Measurements from ENCODE around the gene ZNF593. TPM values are rescaled to one million over a fixed set of nuclear protein-coding genes. Genes with fewer than 3 reads are reported as not detected.

Gene ZNF593
- total RNA-seq, 2 donors from 2014 or later: 44.5 to 50.7 TPM

GRCh38 chr1:26132834-26133167 lies 36.9 kb upstream of the ZNF593 start:
- no peaks in the 10 kb centered on the region for H3K36me3 ChIP-seq
- no peaks in the 10 kb centered on the region for H3K9me3 ChIP-seq
- 78% methylated on average over 2 of the region's 2 CpGs for WGBS
- TF ChIP-seq POLR2AphosphoS5 (IDR thresholded peaks at IDR 0.05) (no peak), POLR2A (IDR thresholded peaks at IDR 0.05) (no peak)
- TF ChIP-seq, protein P1, sequence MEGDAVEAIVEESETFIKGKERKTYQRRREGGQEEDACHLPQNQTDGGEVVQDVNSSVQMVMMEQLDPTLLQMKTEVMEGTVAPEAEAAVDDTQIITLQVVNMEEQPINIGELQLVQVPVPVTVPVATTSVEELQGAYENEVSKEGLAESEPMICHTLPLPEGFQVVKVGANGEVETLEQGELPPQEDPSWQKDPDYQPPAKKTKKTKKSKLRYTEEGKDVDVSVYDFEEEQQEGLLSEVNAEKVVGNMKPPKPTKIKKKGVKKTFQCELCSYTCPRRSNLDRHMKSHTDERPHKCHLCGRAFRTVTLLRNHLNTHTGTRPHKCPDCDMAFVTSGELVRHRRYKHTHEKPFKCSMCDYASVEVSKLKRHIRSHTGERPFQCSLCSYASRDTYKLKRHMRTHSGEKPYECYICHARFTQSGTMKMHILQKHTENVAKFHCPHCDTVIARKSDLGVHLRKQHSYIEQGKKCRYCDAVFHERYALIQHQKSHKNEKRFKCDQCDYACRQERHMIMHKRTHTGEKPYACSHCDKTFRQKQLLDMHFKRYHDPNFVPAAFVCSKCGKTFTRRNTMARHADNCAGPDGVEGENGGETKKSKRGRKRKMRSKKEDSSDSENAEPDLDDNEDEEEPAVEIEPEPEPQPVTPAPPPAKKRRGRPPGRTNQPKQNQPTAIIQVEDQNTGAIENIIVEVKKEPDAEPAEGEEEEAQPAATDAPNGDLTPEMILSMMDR (IDR thresholded peaks at IDR 0.05): no peak
- H3K27me3 ChIP-seq (replicated peaks; ENCODE audit: insufficient read depth): no peaks in the 10 kb centered on the region
- H3K4me1 ChIP-seq (replicated peaks): no peaks in the 10 kb centered on the region
- intact Hi-C loops (cut with DNase I): no loop called here
- H3K27ac ChIP-seq: no peak overlapping the region
- H3K4me3 ChIP-seq: no peak overlapping the region
- no peak for DNase-seq (ENCODE audit: low spot score)

DNA sequence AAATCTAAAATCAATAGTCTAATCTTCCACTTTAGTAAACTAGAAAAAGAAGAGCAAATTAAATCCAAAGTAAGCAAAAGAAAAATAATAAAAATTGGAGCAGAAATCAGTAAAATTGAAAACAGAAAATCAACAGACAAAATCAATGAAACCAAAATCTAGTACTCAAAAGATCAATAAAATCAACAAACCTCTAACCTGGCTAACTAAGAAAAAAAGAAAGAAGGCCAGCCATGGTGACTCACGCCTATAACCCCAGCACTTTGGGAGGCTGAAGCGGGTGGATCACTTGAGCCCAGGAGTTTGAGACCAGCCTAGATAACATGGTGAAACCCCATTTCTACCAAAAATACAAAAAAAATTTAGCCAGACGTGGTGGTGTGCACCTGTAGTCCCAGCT lies 35.2 kb upstream of the ZNF593 start:
- intact Hi-C loops (cut with DNase I): no loop called here
- H3K27me3 ChIP-seq (replicated peaks; ENCODE audit: insufficient read depth): no peaks in the 10 kb centered on the region
- DNase-seq (ENCODE audit: low spot score): no peak
- no peaks in the 10 kb centered on the region for H3K36me3 ChIP-seq
- no peak overlapping the region for H3K4me3 ChIP-seq
- WGBS: 90% methylated on average over 3 of the region's 3 CpGs
- H3K27ac ChIP-seq: no peak overlapping the region
- H3K4me1 ChIP-seq (replicated peaks): no peaks in the 10 kb centered on the region
- no peak for TF ChIP-seq POLR2AphosphoS5 (IDR thresholded peaks at IDR 0.05)
- TF ChIP-seq, protein P1 (IDR thresholded peaks at IDR 0.05): no peak
- TF ChIP-seq POLR2A (IDR thresholded peaks at IDR 0.05): no peak
- H3K9me3 ChIP-seq: no peaks in the 10 kb centered on the region

DNA sequence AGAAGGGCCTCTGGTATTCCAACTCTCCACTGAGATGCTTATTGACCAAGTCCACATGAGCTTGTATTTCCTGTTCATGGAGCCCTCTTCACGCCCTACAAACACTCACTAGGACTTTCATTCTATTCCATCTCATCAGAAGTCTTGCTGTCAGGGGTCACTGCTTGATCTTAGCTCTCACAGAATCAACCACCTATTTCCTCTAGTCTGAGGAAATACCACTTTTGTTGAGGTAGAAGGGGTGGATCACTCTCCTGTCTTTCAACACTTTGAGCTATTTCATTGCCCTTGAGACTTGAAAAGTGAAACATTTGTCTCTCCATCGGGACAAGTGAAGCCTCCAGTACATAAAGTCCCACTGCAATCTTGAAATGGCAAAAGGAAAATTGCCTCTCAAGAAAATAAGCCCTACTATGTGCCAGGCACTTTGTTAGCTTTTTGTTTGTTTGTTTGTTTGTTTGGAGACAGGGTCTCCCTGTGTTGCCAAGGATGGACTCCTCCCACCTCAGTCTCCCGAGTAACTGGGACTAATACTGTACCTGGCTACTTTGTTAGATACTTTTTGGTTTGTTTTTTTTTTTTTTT lies 30.6 kb upstream of the ZNF593 start:
- Histone ChIP-seq H3K36me3 (no peaks in the 10 kb centered on the region), H3K27me3 (replicated peaks; ENCODE audit: insufficient read depth) (no peaks in the 10 kb centered on the region), H3K27ac (no peak overlapping the region), H3K4me3 (no peak overlapping the region), H3K9me3 (no peaks in the 10 kb centered on the region), H3K4me1 (replicated peaks) (no peaks in the 10 kb centered on the region)
- no peak for DNase-seq (ENCODE audit: low spot score)
- TF ChIP-seq POLR2AphosphoS5 (IDR thresholded peaks at IDR 0.05) (no peak), POLR2A (IDR thresholded peaks at IDR 0.05) (no peak)
- TF ChIP-seq, protein P1 (IDR thresholded peaks at IDR 0.05): no peak
- intact Hi-C loops (cut with DNase I): no loop called here
- WGBS: 69% methylated on average over 3 of the region's 3 CpGs

DNA sequence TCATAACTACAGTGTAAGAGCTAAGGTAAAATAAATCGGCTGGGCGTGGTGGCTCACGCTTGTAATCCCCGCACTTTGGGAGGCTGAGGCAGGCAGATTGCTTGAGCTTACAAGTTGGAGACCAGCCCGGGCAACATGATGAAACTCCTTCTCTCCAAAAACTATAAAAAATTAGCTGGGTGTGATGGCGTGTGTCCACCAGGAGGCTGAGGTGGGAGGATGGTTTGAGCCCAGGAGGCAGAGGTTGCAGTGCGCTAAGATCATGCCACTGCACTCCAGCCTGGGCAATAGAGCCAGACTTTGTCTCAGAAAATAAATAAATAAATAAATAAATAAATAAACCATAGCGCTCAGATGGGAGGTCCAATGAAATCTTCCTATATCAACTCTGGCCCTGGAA lies 27.5 kb upstream of the ZNF593 start:
- TF ChIP-seq POLR2AphosphoS5 (IDR thresholded peaks at IDR 0.05): no peak
- Histone ChIP-seq H3K27ac (no peak overlapping the region), H3K4me3 (no peak overlapping the region), H3K9me3 (no peaks in the 10 kb centered on the region), H3K27me3 (replicated peaks; ENCODE audit: insufficient read depth) (no peaks in the 10 kb centered on the region), H3K4me1 (replicated peaks) (no peaks in the 10 kb centered on the region), H3K36me3 (no peaks in the 10 kb centered on the region)
- no peak for DNase-seq (ENCODE audit: low spot score)
- intact Hi-C loops (cut with DNase I): no loop called here
- 80% methylated on average over 8 of the region's 8 CpGs for WGBS

GRCh38 chr1:26145041-26145959 lies 24.4 kb upstream of the ZNF593 start:
- H3K4me1 ChIP-seq (replicated peaks): no peaks in the 10 kb centered on the region
- TF ChIP-seq POLR2A (IDR thresholded peaks at IDR 0.05): no peak
- TF ChIP-seq, protein P1 (IDR thresholded peaks at IDR 0.05): peak; percentile 33 to 85 (median 82)
- peak; percentile 51 for TF ChIP-seq POLR2AphosphoS5 (IDR thresholded peaks at IDR 0.05)
- H3K9me3 ChIP-seq: no peaks in the 10 kb centered on the region
- WGBS: 31% methylated on average over 19 of the region's 19 CpGs
- no peak overlapping the region for H3K4me3 ChIP-seq
- no peaks in the 10 kb centered on the region for H3K36me3 ChIP-seq
- H3K27me3 ChIP-seq (replicated peaks; ENCODE audit: insufficient read depth): no peaks in the 10 kb centered on the region
- intact Hi-C loops (cut with DNase I): loop anchor here (1.0 to 5.0 kb wide), 2 partner anchors 40 to 108 kb away; no protein-coding TSS in a partner anchor
- peak; percentile 85 for DNase-seq (ENCODE audit: low spot score)
- no peak overlapping the region for H3K27ac ChIP-seq
